ENCODE results near the gene NIPAL4.
"Not testable (repeated sequence)": the region's sequence is repeated elsewhere in the genome, so short reads cannot be mapped to it uniquely, and the experiment has no call there.

Gene NIPAL4

DNA sequence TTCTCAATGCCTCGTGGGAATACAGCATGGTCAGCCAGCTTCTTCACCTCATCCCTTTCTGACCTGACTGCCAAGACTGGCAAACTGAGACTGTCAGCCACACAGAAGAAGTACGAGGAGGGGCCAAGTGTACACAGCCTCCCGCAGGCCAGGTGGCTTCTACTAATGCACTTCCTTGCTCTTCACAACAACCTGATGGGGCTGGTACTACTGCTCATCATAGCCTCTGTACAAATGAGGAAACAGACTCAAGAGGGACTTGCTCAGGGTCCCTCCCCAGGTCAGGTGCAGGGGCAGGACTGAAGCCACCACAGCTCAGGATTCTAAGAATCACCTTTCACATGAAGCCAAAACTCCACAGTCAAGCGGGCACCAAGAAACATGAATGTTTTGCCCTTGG is 21.3 kb downstream of the NIPAL4 start:
- no peaks in the 10 kb centered on the region for H3K27me3 ChIP-seq (ENCODE audit: insufficient read depth, poor library complexity, severe bottlenecking)
- TF ChIP-seq GABPA (IDR thresholded peaks at IDR 0.05; ENCODE audit: low read depth) (no peak), POLR2AphosphoS5 (IDR thresholded peaks at IDR 0.05; ENCODE audit: low read depth) (no peak), SPI1 (IDR thresholded peaks at IDR 0.05; ENCODE audit: borderline replicate concordance, low read depth) (no peak), REST (IDR thresholded peaks at IDR 0.05; ENCODE audit: insufficient replicate concordance, low read depth) (no peak)
- TF ChIP-seq, protein P1, sequence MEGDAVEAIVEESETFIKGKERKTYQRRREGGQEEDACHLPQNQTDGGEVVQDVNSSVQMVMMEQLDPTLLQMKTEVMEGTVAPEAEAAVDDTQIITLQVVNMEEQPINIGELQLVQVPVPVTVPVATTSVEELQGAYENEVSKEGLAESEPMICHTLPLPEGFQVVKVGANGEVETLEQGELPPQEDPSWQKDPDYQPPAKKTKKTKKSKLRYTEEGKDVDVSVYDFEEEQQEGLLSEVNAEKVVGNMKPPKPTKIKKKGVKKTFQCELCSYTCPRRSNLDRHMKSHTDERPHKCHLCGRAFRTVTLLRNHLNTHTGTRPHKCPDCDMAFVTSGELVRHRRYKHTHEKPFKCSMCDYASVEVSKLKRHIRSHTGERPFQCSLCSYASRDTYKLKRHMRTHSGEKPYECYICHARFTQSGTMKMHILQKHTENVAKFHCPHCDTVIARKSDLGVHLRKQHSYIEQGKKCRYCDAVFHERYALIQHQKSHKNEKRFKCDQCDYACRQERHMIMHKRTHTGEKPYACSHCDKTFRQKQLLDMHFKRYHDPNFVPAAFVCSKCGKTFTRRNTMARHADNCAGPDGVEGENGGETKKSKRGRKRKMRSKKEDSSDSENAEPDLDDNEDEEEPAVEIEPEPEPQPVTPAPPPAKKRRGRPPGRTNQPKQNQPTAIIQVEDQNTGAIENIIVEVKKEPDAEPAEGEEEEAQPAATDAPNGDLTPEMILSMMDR (IDR thresholded peaks at IDR 0.05; ENCODE audit: insufficient read depth, low read length): no peak
- no peak for DNase-seq (ENCODE audit: low read depth in 1 of 2, low spot score in 1 of 2)
- no peak overlapping the region for H3K4me3 ChIP-seq (replicated peaks; ENCODE audit: insufficient read depth, low read length)
- H3K27ac ChIP-seq (replicated peaks): no peak overlapping the region

- H3K4me3 ChIP-seq (replicated peaks; ENCODE audit: insufficient read depth, low read length): no peak overlapping the region
- no peak for DNase-seq (ENCODE audit: low read depth in 1 of 2, low spot score in 1 of 2)
- TF ChIP-seq REST (IDR thresholded peaks at IDR 0.05; ENCODE audit: insufficient replicate concordance, low read depth) (no peak), GABPA (IDR thresholded peaks at IDR 0.05; ENCODE audit: low read depth) (no peak), SPI1 (IDR thresholded peaks at IDR 0.05; ENCODE audit: borderline replicate concordance, low read depth) (no peak), POLR2AphosphoS5 (IDR thresholded peaks at IDR 0.05; ENCODE audit: low read depth) (no peak)
- TF ChIP-seq, protein P1 (IDR thresholded peaks at IDR 0.05; ENCODE audit: insufficient read depth, low read length): no peak
- no peaks in the 10 kb centered on the region for H3K27me3 ChIP-seq (ENCODE audit: insufficient read depth, poor library complexity, severe bottlenecking)
- H3K27ac ChIP-seq (replicated peaks): no peak overlapping the region
These were observed 21.7 kb downstream of the NIPAL4 start for GRCh38 chr5:157481666-157482065.

DNA sequence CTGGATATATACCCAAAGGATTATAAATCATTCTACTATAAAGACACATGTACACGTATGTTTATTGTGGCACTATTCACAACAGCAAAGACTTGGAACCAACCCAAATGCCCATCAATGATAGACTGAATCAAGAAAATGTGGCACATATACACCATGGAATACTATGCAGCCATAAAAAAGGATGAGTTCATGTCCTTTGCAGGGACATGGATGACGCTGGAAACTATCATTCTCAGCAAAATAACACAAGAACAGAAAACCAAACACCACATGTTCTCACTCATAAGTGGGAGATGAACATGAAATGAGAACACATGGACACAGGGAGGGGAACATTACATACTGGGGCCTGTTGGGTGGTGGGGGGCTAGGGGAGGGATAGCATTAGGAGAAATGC is 22.7 kb downstream of the NIPAL4 start:
- H3K4me3 ChIP-seq (replicated peaks; ENCODE audit: insufficient read depth, low read length); H3K27me3 ChIP-seq (ENCODE audit: insufficient read depth, poor library complexity, severe bottlenecking); DNase-seq (ENCODE audit: low read depth in 1 of 2, low spot score in 1 of 2); H3K27ac ChIP-seq (replicated peaks): not testable (repeated sequence)

DNA sequence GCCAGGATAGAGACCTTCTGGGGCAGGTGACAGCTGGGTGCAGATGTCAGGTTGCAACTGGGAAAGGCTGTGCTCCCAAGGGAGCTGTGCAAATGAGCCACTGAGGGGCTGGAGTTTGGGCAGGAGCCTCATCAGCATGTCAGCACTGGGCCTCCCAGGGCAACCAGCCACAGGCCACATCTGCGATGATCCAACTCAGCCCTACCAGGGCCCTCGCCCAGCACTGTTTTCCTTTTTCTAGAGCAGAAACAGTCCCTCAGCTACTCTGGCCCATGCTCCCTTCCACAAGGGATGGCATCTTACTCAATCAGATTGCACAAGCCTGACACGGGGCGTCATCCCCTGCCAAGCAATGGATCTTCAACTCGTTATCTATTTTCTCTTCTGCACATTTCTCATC is 24.8 kb downstream of the NIPAL4 start:
- no peak overlapping the region for H3K4me3 ChIP-seq (replicated peaks; ENCODE audit: insufficient read depth, low read length)

More for the DNA sequence above, 24.8 kb downstream of the NIPAL4 start:
- no peak for TF ChIP-seq POLR2AphosphoS5 (IDR thresholded peaks at IDR 0.05; ENCODE audit: low read depth)
- TF ChIP-seq SPI1 (IDR thresholded peaks at IDR 0.05; ENCODE audit: borderline replicate concordance, low read depth): no peak
- TF ChIP-seq, protein P1 (IDR thresholded peaks at IDR 0.05; ENCODE audit: insufficient read depth, low read length): no peak
- no peak for TF ChIP-seq GABPA (IDR thresholded peaks at IDR 0.05; ENCODE audit: low read depth)
- TF ChIP-seq REST (IDR thresholded peaks at IDR 0.05; ENCODE audit: insufficient replicate concordance, low read depth): no peak
- H3K27me3 ChIP-seq (ENCODE audit: insufficient read depth, poor library complexity, severe bottlenecking): no peaks in the 10 kb centered on the region
- peak in 1 of 2 experiments; percentile 39 for DNase-seq (ENCODE audit: low read depth in 1 of 2, low spot score in 1 of 2)
- H3K27ac ChIP-seq (replicated peaks): no peak overlapping the region

Data from HL-60 (cell line).